Measurements from ENCODE around the gene TACR2.

TACR2 gene

DNA sequence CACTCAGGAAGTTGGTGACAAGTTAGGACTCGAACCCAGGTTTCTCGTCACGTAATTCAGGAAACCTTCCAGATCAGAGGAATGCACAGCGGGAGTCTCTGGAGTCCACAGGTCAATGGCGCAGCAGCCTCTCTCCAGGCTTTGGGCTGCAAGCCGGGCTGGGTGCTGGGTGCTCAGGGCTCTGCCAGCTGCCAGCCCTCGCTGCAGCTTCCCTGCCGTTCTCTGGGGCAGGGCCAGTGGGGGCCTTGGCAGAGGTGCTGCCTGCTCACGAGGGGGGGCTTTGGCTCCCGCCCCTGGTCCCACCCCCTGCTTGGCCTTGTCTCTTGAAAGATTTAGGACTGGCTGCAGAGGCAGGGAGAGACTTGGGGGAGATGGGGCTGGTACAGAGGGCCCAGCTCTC, at the start of gene TACR2:
Gene TACR2 (minus strand): TSS at position 224 of the 400 bp plus-strand sequence. CDS start 595 bp downstream, outside the sequence.
- DNase-seq (ENCODE audit: low spot score) = no peak

- no peak for DNase-seq (ENCODE audit: low spot score)
Measured at GRCh38 chr10:69466158-69466490, 49.4 kb upstream of the TACR2 start.

GRCh38 chr10:69465457-69466157, 48.9 kb upstream of the TACR2 start:
- no peak for DNase-seq (ENCODE audit: low spot score)

- no peak for DNase-seq (ENCODE audit: low spot score)
Measured at GRCh38 chr10:69464801-69465401, 48.2 kb upstream of the TACR2 start.

GRCh38 chr10:69464401-69464800, 47.7 kb upstream of the TACR2 start:
- DNase-seq (ENCODE audit: low spot score) = no peak

- DNase-seq (ENCODE audit: low spot score) = no peak
Measured at GRCh38 chr10:69463886-69464285, 47.2 kb upstream of the TACR2 start.

- no peak for DNase-seq (ENCODE audit: low spot score)
Measured at GRCh38 chr10:69461243-69462025, 44.7 kb upstream of the TACR2 start.

DNA sequence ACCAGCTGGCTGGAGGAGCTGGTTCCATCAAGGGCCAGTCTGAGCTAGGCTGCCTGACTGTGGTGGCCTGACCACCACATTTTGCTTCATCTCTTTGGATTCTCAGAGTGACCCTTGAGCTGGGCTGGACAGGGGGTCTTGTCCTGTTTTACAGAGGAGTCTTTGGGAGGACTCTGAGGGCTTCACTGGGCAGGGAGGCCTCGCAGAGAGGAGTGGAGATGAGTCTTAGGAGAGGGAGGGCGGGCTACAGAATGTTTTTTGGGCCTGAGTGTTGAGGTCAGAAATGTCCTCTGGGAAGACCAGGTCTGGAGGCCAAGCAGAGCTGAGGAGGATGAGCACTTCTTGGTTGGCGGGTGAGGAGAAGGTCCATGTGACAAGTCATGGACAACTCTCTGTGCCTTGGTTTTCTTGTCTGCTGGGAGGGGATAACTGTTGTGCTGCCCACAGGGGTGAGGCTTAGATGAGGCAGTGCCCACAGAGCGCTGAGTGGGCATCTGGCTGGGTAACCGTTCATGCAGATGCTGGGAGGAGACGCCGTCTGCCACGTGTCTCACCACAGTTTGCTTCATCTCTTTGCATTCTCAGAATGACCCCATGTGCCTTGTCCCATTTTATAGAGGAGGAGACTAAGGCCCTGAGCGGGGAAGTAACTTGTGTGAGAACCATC, 44.0 kb upstream of the TACR2 start:
- DNase-seq (ENCODE audit: low spot score) = no peak

- DNase-seq (ENCODE audit: low spot score) = no peak
Measured at GRCh38 chr10:69459893-69460575, 43.3 kb upstream of the TACR2 start.

- no peak for DNase-seq (ENCODE audit: low spot score)
Measured at GRCh38 chr10:69459101-69459790, 42.5 kb upstream of the TACR2 start.

DNA sequence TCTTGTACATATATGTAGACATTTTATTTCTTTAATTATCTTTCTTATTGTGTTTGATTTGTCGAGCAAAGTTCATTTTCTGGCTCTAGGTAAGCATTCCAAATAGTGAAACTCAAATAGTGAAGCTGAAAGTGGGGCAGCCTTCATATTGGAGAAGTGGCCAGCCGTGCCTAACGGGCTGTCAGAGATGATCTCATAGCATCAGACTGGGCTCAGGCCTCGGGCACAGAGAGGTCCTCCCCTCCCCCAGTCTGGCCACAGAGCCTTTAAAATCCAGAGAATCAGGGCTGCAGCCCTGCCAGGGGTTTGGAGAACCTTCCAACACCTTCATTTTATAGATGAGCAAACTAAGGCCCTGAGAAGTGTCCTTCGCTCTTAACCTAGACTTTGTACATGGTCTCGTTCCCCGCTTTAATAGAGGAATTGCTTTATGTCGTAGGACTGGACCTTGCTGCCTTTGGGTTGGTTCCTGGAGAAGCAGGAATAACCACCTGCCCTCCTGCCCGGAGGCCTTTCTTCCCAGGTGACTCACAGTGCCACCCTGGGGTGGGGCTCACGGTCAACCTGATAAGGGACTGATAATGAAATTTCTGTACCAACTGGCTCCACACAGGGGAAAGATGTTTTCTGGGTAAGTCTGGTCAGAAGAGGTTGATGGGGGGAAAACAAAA, 41.8 kb upstream of the TACR2 start:
- no peak for DNase-seq (ENCODE audit: low spot score)

DNA sequence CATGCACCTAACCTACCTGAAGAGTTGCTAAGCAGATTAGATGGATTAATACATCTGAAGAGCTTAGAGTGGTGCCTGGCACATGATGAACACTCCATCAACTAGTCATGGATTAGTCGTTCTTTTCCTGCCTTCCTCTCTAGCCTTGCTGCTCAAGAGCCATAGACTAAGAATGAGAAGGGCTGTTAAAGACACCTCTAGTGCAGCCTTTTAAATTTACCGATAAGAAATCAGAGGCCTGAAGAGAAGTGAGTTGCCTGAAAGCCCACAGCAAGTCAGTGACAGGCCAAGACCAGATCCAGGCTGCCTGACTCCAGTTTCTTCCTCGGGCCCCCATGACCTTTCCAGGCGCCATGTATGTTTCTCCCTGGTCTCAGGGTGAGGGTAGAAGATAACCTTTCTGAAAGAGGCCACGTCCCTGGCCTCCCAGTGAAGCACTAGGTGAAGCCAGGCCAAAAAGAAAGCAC, 41.1 kb upstream of the TACR2 start:
- DNase-seq (ENCODE audit: low spot score) = no peak

GRCh38 chr10:69456880-69457693, 40.4 kb upstream of the TACR2 start:
- DNase-seq (ENCODE audit: low spot score) = no peak

- no peak for DNase-seq (ENCODE audit: low spot score)
Measured at GRCh38 chr10:69455006-69455763, 38.5 kb upstream of the TACR2 start.

- DNase-seq (ENCODE audit: low spot score) = no peak
Measured at GRCh38 chr10:69453795-69454194, 37.1 kb upstream of the TACR2 start.

GRCh38 chr10:69452676-69453415, 36.1 kb upstream of the TACR2 start:
- no peak for DNase-seq (ENCODE audit: low spot score)

DNA sequence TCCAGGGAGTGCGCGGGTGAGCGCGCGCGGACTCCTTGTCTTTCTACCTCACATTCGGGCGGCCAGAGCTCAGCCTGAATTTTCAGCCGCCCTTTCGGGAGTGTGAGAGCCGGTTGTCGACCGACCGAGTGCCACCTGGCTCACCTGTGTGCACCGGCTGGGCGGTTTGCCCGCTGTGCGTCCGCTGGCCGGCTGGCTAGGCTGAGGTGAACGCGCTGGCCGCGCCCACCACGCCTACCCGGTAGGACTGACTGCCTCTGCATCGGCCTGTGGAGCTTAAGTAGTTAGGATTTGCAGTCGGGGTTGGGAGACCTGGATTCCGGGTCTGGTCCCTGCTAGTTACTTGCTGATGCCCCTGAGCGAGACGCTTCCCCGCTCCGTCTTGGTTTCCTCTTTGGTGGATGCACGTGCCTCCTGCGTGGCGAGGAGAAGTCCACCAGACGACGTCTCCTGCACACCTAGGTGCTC, 35.1 kb upstream of the TACR2 start:
- DNase-seq (ENCODE audit: low spot score) = no peak

DNA sequence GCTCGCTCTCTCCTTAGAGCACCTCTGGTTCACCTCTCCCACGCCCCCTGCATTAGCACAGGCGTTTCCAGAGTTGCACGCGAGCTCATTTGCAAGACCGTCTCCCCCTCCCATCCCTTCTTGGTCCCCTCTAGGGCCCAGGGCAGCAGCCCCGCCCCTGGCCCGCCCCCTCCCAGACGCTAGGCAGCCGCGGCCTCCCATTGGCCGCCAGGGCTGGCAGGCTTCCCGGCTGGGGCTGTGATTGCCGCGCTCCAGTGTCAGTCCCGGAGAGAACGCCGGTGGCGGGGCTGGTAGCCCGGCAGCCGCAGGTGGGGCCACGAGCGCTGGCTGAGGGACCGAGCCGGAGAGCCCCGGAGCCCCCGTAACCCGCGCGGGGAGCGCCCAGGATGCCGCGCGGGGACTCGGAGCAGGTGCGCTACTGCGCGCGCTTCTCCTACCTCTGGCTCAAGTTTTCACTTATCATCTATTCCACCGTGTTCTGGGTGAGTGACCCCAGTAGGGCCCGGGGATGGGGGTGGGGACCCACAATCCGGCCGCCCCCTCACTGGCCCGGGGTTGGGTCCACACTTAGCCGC, 34.6 kb upstream of the TACR2 start, which contains the start of gene TSPAN15:
Gene TSPAN15 (plus strand): TSS at position 257 of the 575 bp plus-strand sequence. CDS start 130 bp downstream, at position 387.
- peak; percentile 85 for DNase-seq (ENCODE audit: low spot score)
